ENCODE results near the gene PTPRD.

DNA sequence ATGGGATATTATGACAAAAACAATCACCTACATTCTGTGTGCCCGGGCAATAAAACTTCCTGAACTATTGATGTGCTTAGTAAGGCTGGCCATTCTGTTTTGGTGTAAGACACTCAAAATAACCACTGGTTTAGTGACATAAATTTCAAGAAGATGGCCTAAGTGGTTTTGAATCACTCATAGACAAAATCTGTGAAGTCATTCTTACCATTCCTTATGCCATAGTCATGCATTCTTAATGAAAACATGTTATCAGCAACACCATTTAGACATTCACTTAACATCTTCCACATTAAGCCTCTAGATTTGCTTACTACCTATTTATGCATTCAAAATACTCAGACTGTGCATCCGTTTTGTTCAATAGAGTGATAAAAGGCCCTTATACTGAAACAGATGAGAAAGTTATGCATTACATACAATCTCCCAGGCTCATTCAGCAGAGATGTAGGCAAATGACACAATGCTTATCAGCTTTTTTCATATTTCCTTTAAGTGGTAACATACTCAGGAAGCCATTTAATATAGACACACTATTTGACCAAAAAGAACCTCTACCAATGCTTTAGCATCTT is 1964.4 kb downstream of the PTPRD start:
- TF ChIP-seq, protein P1, sequence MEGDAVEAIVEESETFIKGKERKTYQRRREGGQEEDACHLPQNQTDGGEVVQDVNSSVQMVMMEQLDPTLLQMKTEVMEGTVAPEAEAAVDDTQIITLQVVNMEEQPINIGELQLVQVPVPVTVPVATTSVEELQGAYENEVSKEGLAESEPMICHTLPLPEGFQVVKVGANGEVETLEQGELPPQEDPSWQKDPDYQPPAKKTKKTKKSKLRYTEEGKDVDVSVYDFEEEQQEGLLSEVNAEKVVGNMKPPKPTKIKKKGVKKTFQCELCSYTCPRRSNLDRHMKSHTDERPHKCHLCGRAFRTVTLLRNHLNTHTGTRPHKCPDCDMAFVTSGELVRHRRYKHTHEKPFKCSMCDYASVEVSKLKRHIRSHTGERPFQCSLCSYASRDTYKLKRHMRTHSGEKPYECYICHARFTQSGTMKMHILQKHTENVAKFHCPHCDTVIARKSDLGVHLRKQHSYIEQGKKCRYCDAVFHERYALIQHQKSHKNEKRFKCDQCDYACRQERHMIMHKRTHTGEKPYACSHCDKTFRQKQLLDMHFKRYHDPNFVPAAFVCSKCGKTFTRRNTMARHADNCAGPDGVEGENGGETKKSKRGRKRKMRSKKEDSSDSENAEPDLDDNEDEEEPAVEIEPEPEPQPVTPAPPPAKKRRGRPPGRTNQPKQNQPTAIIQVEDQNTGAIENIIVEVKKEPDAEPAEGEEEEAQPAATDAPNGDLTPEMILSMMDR (IDR thresholded peaks at IDR 0.05): no peak
- TF ChIP-seq POLR2A (IDR thresholded peaks at IDR 0.05): no peak
